ENCODE data around the gene AADAT. TPM values are rescaled to one million over a fixed set of nuclear protein-coding genes. Genes with fewer than 3 reads are reported as not detected.

AADAT gene
- total and polyA plus RNA-seq, 9 of the 15 experiments (the other 6 are each of a cell fraction or from before 2014, with no cell fraction given): 0.06 to 0.07 TPM; not detected in 7

DNA sequence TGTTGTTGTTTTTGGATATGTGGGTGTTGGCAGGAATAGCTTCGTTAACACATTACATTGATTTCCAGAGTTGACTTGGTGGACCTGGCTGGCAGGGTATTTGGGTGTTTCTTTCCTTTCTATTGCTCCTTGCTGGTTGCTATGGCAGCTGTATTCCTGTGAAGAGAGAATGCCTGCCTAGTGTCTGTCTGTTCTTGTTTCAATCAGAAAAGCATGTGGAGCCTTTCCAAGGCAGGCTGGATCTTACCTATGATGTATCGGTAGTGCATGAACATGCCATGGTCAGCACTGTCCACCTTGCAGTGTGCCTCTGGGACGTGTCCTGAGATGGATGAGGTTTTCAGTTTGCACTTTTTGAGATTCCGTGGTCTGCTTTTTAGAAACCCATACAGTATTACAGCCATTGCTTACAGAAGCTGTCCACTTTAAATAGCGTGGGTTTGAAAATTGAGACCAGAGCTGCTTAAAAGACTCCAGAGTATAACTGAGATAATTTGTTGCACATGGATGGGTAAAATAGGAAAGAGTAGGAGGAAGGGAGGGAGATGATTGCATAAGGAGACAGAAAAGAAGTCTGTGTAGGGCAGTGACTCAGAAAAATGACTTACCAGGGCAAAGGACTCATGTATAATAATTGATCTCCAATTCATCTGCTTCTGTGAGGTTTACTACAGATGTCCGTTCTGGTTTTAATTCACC is 20.0 kb upstream of the AADAT start:
- intact Hi-C loops (cut with micrococcal nuclease) (no loop called here), in situ Hi-C loops (cut with MboI) (no loop called here)
- CTCF ChIA-PET (ENCODE audit: low intra/inter-chr PET ratio): no interaction called here
- Histone ChIP-seq H3K4me2 (ENCODE audit: insufficient read depth, low read length) (no peak overlapping the region), H3K79me2 (ENCODE audit: control insufficient read depth, insufficient read depth, low read length) (no peaks in the 10 kb centered on the region), H3K9me1 (ENCODE audit: control insufficient read depth, insufficient read depth, low read length) (no peaks in the 10 kb centered on the region), H3K27me3 (ENCODE audit: control insufficient read depth in 2 of 2, insufficient read depth in 2 of 2, low read length in 2 of 2) (no peaks in the 10 kb centered on the region), H3K4me3 (no peak overlapping the region), H3K9me3 (replicated peaks; ENCODE audit: control insufficient read depth, insufficient read depth, low read depth, low read length) (no peaks in the 10 kb centered on the region), H3K9ac (ENCODE audit: insufficient read depth in 1 of 2, low read depth in 2 of 2, low read length in 2 of 2) (no peak overlapping the region), H2AFZ (ENCODE audit: low read depth, low read length) (no peak overlapping the region), H4K20me1 (replicated peaks; ENCODE audit: control insufficient read depth, insufficient read depth, low read length) (no peaks in the 10 kb centered on the region), H3K4me1 (replicated peaks in 1 of 2; ENCODE audit: control insufficient read depth in 2 of 2, insufficient read depth in 2 of 2, low read length in 2 of 2) (no peaks in the 10 kb centered on the region), H3K36me3 (ENCODE audit: control insufficient read depth, insufficient read depth, low read length) (no peaks in the 10 kb centered on the region), H3K27ac (ENCODE audit: extremely low read depth, low read depth, low read length) (no peak overlapping the region)
- POLR2A ChIA-PET: no interaction called here
- TF ChIP-seq, protein P1, sequence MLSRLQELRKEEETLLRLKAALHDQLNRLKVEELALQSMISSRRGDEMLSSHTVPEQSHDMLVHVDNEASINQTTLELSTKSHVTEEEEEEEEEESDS (CRISPR knock-in tag; IDR thresholded peaks at IDR 0.05): no peak
- TF ChIP-seq DDX20 (tag; IDR thresholded peaks at IDR 0.05; ENCODE audit: low read depth) (no peak), ZNF778 (CRISPR knock-in tag; IDR thresholded peaks at IDR 0.05) (no peak), NCOA6 (IDR thresholded peaks at IDR 0.05) (no peak), ELF2 (CRISPR knock-in tag; IDR thresholded peaks at IDR 0.05) (no peak), STAG1 (CRISPR knock-in tag; IDR thresholded peaks at IDR 0.05; ENCODE audit: borderline replicate concordance) (no peak), NCOA2 (IDR thresholded peaks at IDR 0.05; ENCODE audit: partially characterized antibody in 2 of 2) (no peak), ZNF707 (CRISPR knock-in tag; conservative IDR thresholded peaks at IDR 0.05) (no peak), HLTF (IDR thresholded peaks at IDR 0.05) (no peak), CBX5 (IDR thresholded peaks at IDR 0.05; ENCODE audit: borderline replicate concordance, low read depth) (no peak), DLX4 (CRISPR knock-in tag; IDR thresholded peaks at IDR 0.05) (no peak), SMARCE1 (IDR thresholded peaks at IDR 0.05) (no peak), PTBP1 (IDR thresholded peaks at IDR 0.05; ENCODE audit: low read depth, low read length) (no peak), ZNF143 (CRISPR knock-in tag; IDR thresholded peaks at IDR 0.05) (no peak), TFAM (CRISPR knock-in tag; conservative IDR thresholded peaks at IDR 0.05) (no peak), RBM14 (IDR thresholded peaks at IDR 0.05; ENCODE audit: borderline replicate concordance, insufficient read depth, low read depth, low read length) (no peak)
- no peak for FAIRE-seq
- no peak for ATAC-seq
- no peak for DNase-seq (ENCODE audit: extremely low read depth in 1 of 4, low spot score in 3 of 4)
- WGBS (ENCODE audit: insufficient coverage, low coverage, missing lambda C conversion rate): 3% methylated on average over 6 of the region's 6 CpGs
- no TSS peak for BruUV-seq (replicated peaks)

All from K562 (cell line).